H1 (cell line): ENCODE measurements around the gene PPP4R1. TPM values are rescaled to one million over a fixed set of nuclear protein-coding genes. Genes with fewer than 3 reads are reported as not detected.

Experiments used
- ASH2L ChIP-seq: fragments of 200-600, 300-600 bp; sonication (generic); IDR thresholded peaks from one replicate; pipeline ENCODE4 v1.7.1; 2017; ENCODE audit warnings: low read length
- CBX8 ChIP-seq: fragments of 300-800, 300-1000 bp; sonication (generic); IDR thresholded peaks from 2 replicates; pipeline ENCODE4 v1.7.1; 2016; ENCODE audit warnings: low read depth, low read length, borderline replicate concordance
- RFX5 ChIP-seq: IDR thresholded peaks from 2 replicates; pipeline ENCODE4 v1.6.1; 2011; ENCODE audit warnings: low read depth, low read length, improper control_type of control experiment, borderline replicate concordance
- polyA plus RNA-seq, 7 experiments: library from polyadenylated mRNA; depleted of rRNA in 3 of 7; stranded (reverse) in 5 of 7; unstranded in 2 of 7; fragments of >200 nt in 5 of 7; fragments of 200-250 nt in 2 of 7; gene quantifications; 1 replicate in 5 of 7; 2 replicates in 1 of 7; 4 replicates in 1 of 7; pipeline versions ENCODE4 v1.2.1 to v1.2.3, GENCODE V29; 2011 to 2013; ENCODE audit warnings: missing spikeins in 2 of 7, mixed read lengths in 2 of 7
- small RNA-seq: library from polyadenylated mRNA; stranded (forward); fragments of <200 nt; extraction: miRNeasy Mini kit (QIAGEN cat#:217004); gene quantifications from one replicate; pipeline ENCODE3, GENCODE V24; 2013; ENCODE audit not compliant: insufficient read depth
- total RNA-seq: library from RNA; stranded (reverse); fragmentation: NEBNext Ultra II Directional; extraction: Animal tissue kit (Norgen Biotek cat#: 25700); gene quantifications from 2 replicates; pipeline ENCODE4 v1.2.1, GENCODE V29; 2021

The PPP4R1 gene
- total and polyA plus RNA-seq, 2 of the 8 experiments (the other 6 are each of a cell fraction or from before 2014, with no cell fraction given) = 67.4 to 96.1 TPM

DNA sequence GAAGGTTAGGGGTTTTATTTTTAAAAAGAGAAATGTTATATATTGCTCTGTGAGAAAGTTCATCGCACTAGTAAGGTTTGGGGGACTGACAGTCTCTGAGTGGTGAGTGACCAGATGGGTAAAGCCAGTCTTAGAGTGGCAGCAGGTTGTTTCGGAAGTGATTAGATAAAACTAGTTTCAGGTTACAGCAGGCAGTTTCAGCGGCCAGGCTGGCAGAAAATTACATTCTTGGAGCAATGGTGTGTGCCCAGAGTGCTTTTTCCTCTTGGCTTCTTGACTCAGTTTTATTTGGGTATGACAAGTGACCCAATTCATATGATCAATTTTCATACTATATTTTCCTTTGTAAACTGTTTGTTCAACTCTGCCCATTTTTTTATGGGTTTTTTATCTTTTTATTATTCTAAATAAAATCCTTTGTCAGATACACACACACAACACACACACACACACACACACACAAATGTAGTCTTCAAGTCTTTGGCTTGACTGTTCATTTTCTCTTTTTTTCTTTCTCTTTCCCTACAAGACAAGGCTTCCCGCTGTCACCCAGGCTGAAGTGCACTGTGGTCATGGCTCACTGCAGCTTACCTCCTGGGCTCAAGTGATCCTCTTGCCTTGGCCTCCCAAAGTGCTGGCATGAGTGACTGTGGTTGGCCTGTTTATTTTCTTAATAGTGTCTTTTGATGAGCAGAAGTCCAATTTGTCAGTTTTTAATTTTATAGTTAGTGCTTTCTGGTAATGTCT is 108.1 kb downstream of the PPP4R1 start (continued):
- TF ChIP-seq RFX5 = no peak
- TF ChIP-seq ASH2L = no peak
- no peak for TF ChIP-seq CBX8
- TF ChIP-seq, all 59 proteins: peak for 0

Small RNA genes within 50 kb of the gene (small RNA-seq; reads per million reads assigned to genes)
- gene RNU2-27P (not detected), gene RNU6-903P (not detected)

Other genes starting within 250 kb of the PPP4R1 start
- 64.7 and 67.8 TPM in 2 replicates for gene RALBP1, start 139.0 kb downstream of the PPP4R1 start, total RNA-seq
- 40.3 and 42.8 TPM in 2 replicates for gene RALBP1, start 139.0 kb downstream of the PPP4R1 start, polyA plus RNA-seq (2011; rRNA removed)
- gene RAB31, start 93.7 kb upstream of the PPP4R1 start, total RNA-seq = 39.3 and 40.9 TPM in 2 replicates
- 15.2 TPM in 2 replicates for gene RAB31, start 93.7 kb upstream of the PPP4R1 start, polyA plus RNA-seq (2011; rRNA removed)